Astrocyte (in vitro differentiated cells and primary cell): ENCODE measurements around the gene ZBTB34. TPM values are rescaled to one million over a fixed set of nuclear protein-coding genes. Genes with fewer than 3 reads are reported as not detected.

Experiments
- DNase-seq: peaks from one replicate; pipeline ENCODE4 v3.0.0-alpha.2; 2010; ENCODE audit warnings: low read depth
- FAIRE-seq: peaks from 2 replicates; lab custom pipeline; 2011; peaks lifted over from hg19 to GRCh38; lab: Jason Lieb, UNC
- H2AFZ ChIP-seq: 2 replicates; pipeline ENCODE4 v1.6.0; 2012; ENCODE audit warnings: low read depth, low read length, inconsistent platforms
- H3K27ac ChIP-seq: 2 replicates; pipeline ENCODE4 v1.5.1; 2011; ENCODE audit warnings: low read depth, low read length, inconsistent platforms
- H3K27me3 ChIP-seq: 2 replicates; pipeline ENCODE4 v1.6.0; 2011; ENCODE audit warnings: low read length, inconsistent platforms; ENCODE audit not compliant: insufficient read depth
- H3K36me3 ChIP-seq: 2 replicates; pipeline ENCODE4 v1.5.1; 2011; ENCODE audit warnings: low read length, inconsistent platforms; ENCODE audit not compliant: insufficient read depth
- H3K4me1 ChIP-seq: 2 replicates; pipeline ENCODE4 v1.5.1; 2011; ENCODE audit warnings: low read length, inconsistent platforms; ENCODE audit not compliant: insufficient read depth
- H3K4me2 ChIP-seq: 2 replicates; pipeline ENCODE4 v1.6.0; 2012; ENCODE audit warnings: low read length, inconsistent platforms
- H3K4me3 ChIP-seq: 2 replicates; pipeline ENCODE4 v1.5.1; 2011; ENCODE audit warnings: low read depth, mild to moderate bottlenecking, low read length, inconsistent platforms; ENCODE audit not compliant: insufficient read depth
- H3K79me2 ChIP-seq: 2 replicates; pipeline ENCODE4 v1.6.0; 2012; ENCODE audit warnings: mild to moderate bottlenecking, low read length, inconsistent platforms; ENCODE audit not compliant: insufficient read depth
- H3K9ac ChIP-seq: 2 replicates; pipeline ENCODE4 v1.6.0; 2012; ENCODE audit warnings: mild to moderate bottlenecking, low read length, inconsistent platforms
- H3K9me3 ChIP-seq: 2 replicates; pipeline ENCODE4 v1.5.1; 2012; ENCODE audit warnings: low read depth, mild to moderate bottlenecking, low read length, inconsistent platforms; ENCODE audit not compliant: insufficient read depth
- H4K20me1 ChIP-seq: 2 replicates; pipeline ENCODE4 v1.6.0; 2012; ENCODE audit warnings: low read length, inconsistent platforms; ENCODE audit not compliant: insufficient read depth
- H3K27ac Mint-ChIP-seq: one replicate; pipeline ENCODE4 v1.8.0; 2021; ENCODE audit warnings: mild to moderate bottlenecking, mixed read lengths; ENCODE audit not compliant: unreplicated experiment
- H3K27me3 Mint-ChIP-seq: one replicate; pipeline ENCODE4 v1.8.0; 2021; ENCODE audit warnings: low read depth, mixed read lengths; ENCODE audit not compliant: unreplicated experiment
- H3K36me3 Mint-ChIP-seq: one replicate; pipeline ENCODE4 v1.8.0; 2021; ENCODE audit warnings: low read depth, mixed read lengths; ENCODE audit not compliant: unreplicated experiment
- H3K4me1 Mint-ChIP-seq: one replicate; pipeline ENCODE4 v1.8.0; 2021; ENCODE audit warnings: low read depth, mixed read lengths; ENCODE audit not compliant: unreplicated experiment
- H3K4me3 Mint-ChIP-seq: one replicate; pipeline ENCODE4 v1.8.0; 2021; ENCODE audit warnings: mild to moderate bottlenecking, moderate library complexity, mixed read lengths; ENCODE audit not compliant: unreplicated experiment
- H3K9me3 Mint-ChIP-seq: one replicate; pipeline ENCODE4 v1.8.0; 2021; ENCODE audit warnings: mild to moderate bottlenecking, mixed read lengths; ENCODE audit not compliant: unreplicated experiment
- CTCF ChIP-seq: IDR thresholded peaks from 2 replicates; pipeline ENCODE4 v1.5.1; 2011; ENCODE audit warnings: low read depth, mild to moderate bottlenecking, inconsistent platforms, low read length, moderate library complexity; ENCODE audit not compliant: insufficient read depth
- EZH2 ChIP-seq: IDR thresholded peaks from 2 replicates; pipeline ENCODE4 v1.6.1; 2012; ENCODE audit warnings: mild to moderate bottlenecking, low read length, inconsistent platforms; ENCODE audit not compliant: insufficient read depth
- total RNA-seq: library from RNA; stranded (reverse); gene quantifications from 2 replicates; pipeline ENCODE4 v1.2.1, GENCODE V29; 2021

ZBTB34 gene
- total RNA-seq, 1 donor from 2014 or later = 14.7 TPM

- DNase-seq = no peak
- Histone ChIP-seq H3K4me1 (no peaks in the 10 kb centered on the region), H4K20me1 (peaks cover 61% of the 10 kb centered on the region), H2AFZ (no peak overlapping the region), H3K9me3 (no peaks in the 10 kb centered on the region), H3K79me2 (peaks cover 14% of the 10 kb centered on the region), H3K27ac (no peak overlapping the region), H3K27me3 (no peaks in the 10 kb centered on the region), H3K9ac (no peak overlapping the region), H3K4me3 (no peak overlapping the region), H3K4me2 (no peak overlapping the region), H3K36me3 (peaks cover 15% of the 10 kb centered on the region)
- no peak overlapping the region for H3K4me3 Mint-ChIP-seq
- H3K9me3 Mint-ChIP-seq = peaks cover 2% of the 10 kb centered on the region
- H3K4me1 Mint-ChIP-seq = no peaks in the 10 kb centered on the region
- FAIRE-seq = no peak
- no peak overlapping the region for H3K27ac Mint-ChIP-seq
- TF ChIP-seq CTCF (no peak), EZH2 (no peak)
- H3K27me3 Mint-ChIP-seq = peaks cover 2% of the 10 kb centered on the region
- peaks cover 29% of the 10 kb centered on the region for H3K36me3 Mint-ChIP-seq
Measured at GRCh38 chr9:126883636-126884035, 23.2 kb downstream of the ZBTB34 start.

- Histone ChIP-seq H3K27me3 (no peaks in the 10 kb centered on the region), H3K9ac (no peak overlapping the region), H4K20me1 (peaks cover 49% of the 10 kb centered on the region), H3K4me2 (no peak overlapping the region), H3K36me3 (peaks cover 10% of the 10 kb centered on the region), H3K9me3 (no peaks in the 10 kb centered on the region), H3K4me3 (no peak overlapping the region), H2AFZ (no peak overlapping the region), H3K27ac (no peak overlapping the region), H3K4me1 (no peaks in the 10 kb centered on the region), H3K79me2 (peaks cover 3% of the 10 kb centered on the region)
- Mint-ChIP-seq H3K27me3 (peaks cover 2% of the 10 kb centered on the region), H3K36me3 (peaks cover 16% of the 10 kb centered on the region), H3K4me1 (no peaks in the 10 kb centered on the region), H3K9me3 (no peaks in the 10 kb centered on the region), H3K4me3 (no peak overlapping the region), H3K27ac (no peak overlapping the region)
- no peak for TF ChIP-seq EZH2
- FAIRE-seq (no peak), DNase-seq (no peak)
Measured at GRCh38 chr9:126885131-126885641, 24.7 kb downstream of the ZBTB34 start.

- no peaks in the 10 kb centered on the region for H3K27me3 ChIP-seq
- peaks cover 4% of the 10 kb centered on the region for H3K36me3 ChIP-seq
- peaks cover 40% of the 10 kb centered on the region for H4K20me1 ChIP-seq
- Mint-ChIP-seq H3K4me1 (no peaks in the 10 kb centered on the region), H3K9me3 (no peaks in the 10 kb centered on the region), H3K4me3 (no peak overlapping the region), H3K27ac (no peak overlapping the region), H3K36me3 (peaks cover 10% of the 10 kb centered on the region), H3K27me3 (peaks cover 2% of the 10 kb centered on the region)
- no peaks in the 10 kb centered on the region for H3K79me2 ChIP-seq
- TF ChIP-seq CTCF = no peak
- TF ChIP-seq EZH2 = no peak
- no peak overlapping the region for H3K4me3 ChIP-seq
- no peaks in the 10 kb centered on the region for H3K4me1 ChIP-seq
- DNase-seq (no peak), FAIRE-seq (no peak)
- no peak overlapping the region for H3K27ac ChIP-seq
- H3K9ac ChIP-seq = no peak overlapping the region
- H2AFZ ChIP-seq = no peak overlapping the region
- H3K4me2 ChIP-seq = no peak overlapping the region
- no peaks in the 10 kb centered on the region for H3K9me3 ChIP-seq
Measured at GRCh38 chr9:126886034-126886822, 25.8 kb downstream of the ZBTB34 start.
